ENCODE results near the gene IL3RA. TPM values are rescaled to one million over a fixed set of nuclear protein-coding genes. Genes with fewer than 3 reads are reported as not detected.

IL3RA gene
- total RNA-seq, 1 experiment from 2014 or later: 0.26 TPM

DNA sequence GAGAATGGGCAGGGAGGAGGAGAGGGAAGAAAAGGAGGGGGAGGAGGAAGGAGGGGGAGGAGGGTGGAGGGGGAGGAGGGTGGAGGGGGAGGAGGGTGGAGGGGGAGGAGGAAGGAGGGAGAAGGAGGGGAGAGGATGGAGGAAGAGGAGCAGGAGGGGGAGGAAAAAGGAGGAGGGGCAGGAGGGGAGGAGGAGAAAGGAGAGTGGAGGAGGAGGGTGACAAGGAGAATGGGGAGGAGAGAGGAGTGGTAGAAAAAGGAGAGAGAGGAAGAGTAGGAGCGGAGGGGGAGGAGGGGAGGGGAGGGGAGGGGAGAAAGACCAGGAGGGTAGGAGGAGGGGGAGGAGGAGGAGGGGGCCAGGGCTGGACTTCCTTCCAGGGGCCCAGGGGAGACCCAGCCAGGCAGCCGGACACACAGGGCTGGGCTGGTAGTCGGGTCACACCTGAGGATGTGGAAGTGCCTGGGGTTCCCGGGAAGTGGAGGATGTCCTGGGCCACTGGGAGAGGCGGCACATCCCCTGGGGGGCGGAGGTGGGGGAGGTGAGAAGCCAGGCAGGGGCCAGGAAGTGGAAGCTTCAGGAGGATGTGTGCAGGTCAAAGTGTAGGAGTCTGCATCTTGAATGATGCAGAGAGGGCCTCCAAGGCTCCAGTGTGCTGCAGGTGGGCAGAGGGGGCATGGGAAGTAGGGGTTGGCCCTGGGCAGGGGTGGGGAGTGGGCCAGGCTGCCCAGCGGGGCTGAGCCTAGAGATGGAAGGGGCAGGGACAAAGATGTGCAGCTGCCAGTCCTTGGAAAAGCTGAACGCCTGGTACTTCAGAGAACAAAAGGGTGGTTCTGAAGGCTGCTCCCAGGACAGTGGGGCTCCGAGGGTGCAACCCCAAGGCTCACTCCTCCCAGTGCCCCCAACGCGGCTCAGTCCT, 18.8 kb downstream of the IL3RA start (continued):
- TF ChIP-seq ZNF396 (CRISPR knock-in tag; IDR thresholded peaks at IDR 0.05; ENCODE audit: borderline replicate concordance): no peak
- TF ChIP-seq RORB (CRISPR knock-in tag; IDR thresholded peaks at IDR 0.05): no peak
- TF ChIP-seq PRRX2 (CRISPR knock-in tag; IDR thresholded peaks at IDR 0.05): no peak
- TF ChIP-seq ZBTB21 (CRISPR knock-in tag; IDR thresholded peaks at IDR 0.05; ENCODE audit: borderline replicate concordance): no peak
- TF ChIP-seq, protein P1, sequence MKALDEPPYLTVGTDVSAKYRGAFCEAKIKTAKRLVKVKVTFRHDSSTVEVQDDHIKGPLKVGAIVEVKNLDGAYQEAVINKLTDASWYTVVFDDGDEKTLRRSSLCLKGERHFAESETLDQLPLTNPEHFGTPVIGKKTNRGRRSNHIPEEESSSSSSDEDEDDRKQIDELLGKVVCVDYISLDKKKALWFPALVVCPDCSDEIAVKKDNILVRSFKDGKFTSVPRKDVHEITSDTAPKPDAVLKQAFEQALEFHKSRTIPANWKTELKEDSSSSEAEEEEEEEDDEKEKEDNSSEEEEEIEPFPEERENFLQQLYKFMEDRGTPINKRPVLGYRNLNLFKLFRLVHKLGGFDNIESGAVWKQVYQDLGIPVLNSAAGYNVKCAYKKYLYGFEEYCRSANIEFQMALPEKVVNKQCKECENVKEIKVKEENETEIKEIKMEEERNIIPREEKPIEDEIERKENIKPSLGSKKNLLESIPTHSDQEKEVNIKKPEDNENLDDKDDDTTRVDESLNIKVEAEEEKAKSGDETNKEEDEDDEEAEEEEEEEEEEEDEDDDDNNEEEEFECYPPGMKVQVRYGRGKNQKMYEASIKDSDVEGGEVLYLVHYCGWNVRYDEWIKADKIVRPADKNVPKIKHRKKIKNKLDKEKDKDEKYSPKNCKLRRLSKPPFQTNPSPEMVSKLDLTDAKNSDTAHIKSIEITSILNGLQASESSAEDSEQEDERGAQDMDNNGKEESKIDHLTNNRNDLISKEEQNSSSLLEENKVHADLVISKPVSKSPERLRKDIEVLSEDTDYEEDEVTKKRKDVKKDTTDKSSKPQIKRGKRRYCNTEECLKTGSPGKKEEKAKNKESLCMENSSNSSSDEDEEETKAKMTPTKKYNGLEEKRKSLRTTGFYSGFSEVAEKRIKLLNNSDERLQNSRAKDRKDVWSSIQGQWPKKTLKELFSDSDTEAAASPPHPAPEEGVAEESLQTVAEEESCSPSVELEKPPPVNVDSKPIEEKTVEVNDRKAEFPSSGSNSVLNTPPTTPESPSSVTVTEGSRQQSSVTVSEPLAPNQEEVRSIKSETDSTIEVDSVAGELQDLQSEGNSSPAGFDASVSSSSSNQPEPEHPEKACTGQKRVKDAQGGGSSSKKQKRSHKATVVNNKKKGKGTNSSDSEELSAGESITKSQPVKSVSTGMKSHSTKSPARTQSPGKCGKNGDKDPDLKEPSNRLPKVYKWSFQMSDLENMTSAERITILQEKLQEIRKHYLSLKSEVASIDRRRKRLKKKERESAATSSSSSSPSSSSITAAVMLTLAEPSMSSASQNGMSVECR (CRISPR knock-in tag; IDR thresholded peaks at IDR 0.05; ENCODE audit: borderline replicate concordance): no peak
- TF ChIP-seq TEAD1 (CRISPR knock-in tag; IDR thresholded peaks at IDR 0.05): no peak
- no peak for TF ChIP-seq TCF7 (CRISPR knock-in tag; IDR thresholded peaks at IDR 0.05; ENCODE audit: low read depth)
- TF ChIP-seq ZNF416 (CRISPR knock-in tag; IDR thresholded peaks at IDR 0.05): no peak
- no peak for TF ChIP-seq NR1H2 (CRISPR knock-in tag; IDR thresholded peaks at IDR 0.05)
- TF ChIP-seq ETV6 (CRISPR knock-in tag; IDR thresholded peaks at IDR 0.05): peak; percentile 99
- TF ChIP-seq GABPB1 (CRISPR knock-in tag; IDR thresholded peaks at IDR 0.05): no peak
- no peak for TF ChIP-seq E2F5 (CRISPR knock-in tag; IDR thresholded peaks at IDR 0.05)

- ChIA-PET CTCF (no interaction called here), POLR2A (no interaction called here)
- no peak overlapping the region for H3K4me3 Mint-ChIP-seq
- H3K27me3 Mint-ChIP-seq (ENCODE audit: low read depth): no peaks in the 10 kb centered on the region
- DNase-seq (ENCODE audit: low spot score): no peak
- H3K27ac Mint-ChIP-seq: no peak overlapping the region
- H3K9me3 Mint-ChIP-seq: peaks cover 6% of the 10 kb centered on the region
- TF ChIP-seq FOXJ3 (CRISPR knock-in tag; IDR thresholded peaks at IDR 0.05; ENCODE audit: borderline replicate concordance): no peak
- no peak for TF ChIP-seq IRF1 (CRISPR knock-in tag; IDR thresholded peaks at IDR 0.05)
- no peak for TF ChIP-seq ZNF671 (CRISPR knock-in tag; IDR thresholded peaks at IDR 0.05)
- TF ChIP-seq CREB1 (CRISPR knock-in tag; IDR thresholded peaks at IDR 0.05): no peak
- no peak for TF ChIP-seq MAX (CRISPR knock-in tag; IDR thresholded peaks at IDR 0.05)
- TF ChIP-seq, protein P2, sequence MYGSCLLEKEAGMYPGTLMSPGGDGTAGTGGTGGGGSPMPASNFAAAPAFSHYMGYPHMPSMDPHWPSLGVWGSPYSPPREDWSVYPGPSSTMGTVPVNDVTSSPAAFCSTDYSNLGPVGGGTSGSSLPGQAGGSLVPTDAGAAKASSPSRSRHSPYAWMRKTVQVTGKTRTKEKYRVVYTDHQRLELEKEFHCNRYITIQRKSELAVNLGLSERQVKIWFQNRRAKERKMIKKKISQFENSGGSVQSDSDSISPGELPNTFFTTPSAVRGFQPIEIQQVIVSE (CRISPR knock-in tag; IDR thresholded peaks at IDR 0.05; ENCODE audit: borderline replicate concordance): no peak
- TF ChIP-seq EMX1 (CRISPR knock-in tag; IDR thresholded peaks at IDR 0.05): no peak
- TF ChIP-seq ZBTB43 (CRISPR knock-in tag; IDR thresholded peaks at IDR 0.05): no peak
- TF ChIP-seq E2F4 (CRISPR knock-in tag; IDR thresholded peaks at IDR 0.05; ENCODE audit: borderline replicate concordance, low read depth): no peak
- TF ChIP-seq FOXK1 (CRISPR knock-in tag; IDR thresholded peaks at IDR 0.05): no peak
- no peak for TF ChIP-seq ZMAT4 (CRISPR knock-in tag; IDR thresholded peaks at IDR 0.05)
- TF ChIP-seq ZNF512 (CRISPR knock-in tag; IDR thresholded peaks at IDR 0.05; ENCODE audit: borderline replicate concordance): no peak
- peaks cover 21% of the 10 kb centered on the region for H3K4me1 Mint-ChIP-seq
- ATAC-seq: no peak
- H3K36me3 Mint-ChIP-seq: peaks cover 31% of the 10 kb centered on the region
Observed at GRCh38 chrX:1357993-1358392, 21.4 kb downstream of the IL3RA start.
